Measurements from ENCODE around the gene FBXL13.
A peak's percentile ranks its signal among the peaks of the same experiment; 100 is the strongest.
"Not testable (repeated sequence)": the region's sequence is repeated elsewhere in the genome, so short reads cannot be mapped to it uniquely, and the experiment has no call there.

FBXL13 gene

GRCh38 chr7:103009466-103010185 is 65.0 kb downstream of the FBXL13 start:
- Histone ChIP-seq H3K27me3 (replicated peaks) (no peaks in the 10 kb centered on the region), H3K27ac (no peak overlapping the region), H3K4me3 (ENCODE audit: low read depth, low read length) (no peak overlapping the region), H3K36me3 (replicated peaks) (no peaks in the 10 kb centered on the region)
- no peak for TF ChIP-seq CTCF (IDR thresholded peaks at IDR 0.05; ENCODE audit: low read depth, low read length, missing control alignments)
- no peak for DNase-seq
- in situ Hi-C loops (cut with HindIII; ENCODE audit: low pct_ligation_motif_present, low sequenced_read_pairs): no loop called here

GRCh38 chr7:103003004-103003403 is 71.6 kb downstream of the FBXL13 start:
- in situ Hi-C loops (cut with HindIII; ENCODE audit: low pct_ligation_motif_present, low sequenced_read_pairs): no loop called here
- TF ChIP-seq CTCF (IDR thresholded peaks at IDR 0.05; ENCODE audit: low read depth, low read length, missing control alignments): no peak
- Histone ChIP-seq H3K27me3 (replicated peaks) (no peaks in the 10 kb centered on the region), H3K27ac (no peak overlapping the region), H3K36me3 (replicated peaks) (no peaks in the 10 kb centered on the region), H3K4me3 (ENCODE audit: low read depth, low read length) (no peak overlapping the region)
- no peak for DNase-seq

GRCh38 chr7:103001210-103001609 is 73.4 kb downstream of the FBXL13 start:
- in situ Hi-C loops (cut with HindIII; ENCODE audit: low pct_ligation_motif_present, low sequenced_read_pairs): no loop called here
- no peak for TF ChIP-seq CTCF (IDR thresholded peaks at IDR 0.05; ENCODE audit: low read depth, low read length, missing control alignments)
- Histone ChIP-seq H3K27me3 (replicated peaks) (no peaks in the 10 kb centered on the region), H3K27ac (no peak overlapping the region), H3K4me3 (ENCODE audit: low read depth, low read length) (no peak overlapping the region), H3K36me3 (replicated peaks) (no peaks in the 10 kb centered on the region)
- no peak for DNase-seq

GRCh38 chr7:102996957-102997356 is 77.6 kb downstream of the FBXL13 start:
- TF ChIP-seq CTCF (IDR thresholded peaks at IDR 0.05; ENCODE audit: low read depth, low read length, missing control alignments): no peak
- no peak overlapping the region for H3K4me3 ChIP-seq (ENCODE audit: low read depth, low read length)
- H3K27ac ChIP-seq: no peak overlapping the region
- in situ Hi-C loops (cut with HindIII; ENCODE audit: low pct_ligation_motif_present, low sequenced_read_pairs): no loop called here
- DNase-seq: no peak
- no peaks in the 10 kb centered on the region for H3K27me3 ChIP-seq (replicated peaks)
- H3K36me3 ChIP-seq (replicated peaks): no peaks in the 10 kb centered on the region

- H3K36me3 ChIP-seq (replicated peaks); H3K27me3 ChIP-seq (replicated peaks); H3K4me3 ChIP-seq (ENCODE audit: low read depth, low read length); DNase-seq; in situ Hi-C loops (cut with HindIII; ENCODE audit: low pct_ligation_motif_present, low sequenced_read_pairs); H3K27ac ChIP-seq: not testable (repeated sequence)
These were observed 79.0 kb downstream of the FBXL13 start for GRCh38 chr7:102995609-102996008.

- TF ChIP-seq CTCF (IDR thresholded peaks at IDR 0.05; ENCODE audit: low read depth, low read length, missing control alignments): no peak
- H3K36me3 ChIP-seq (replicated peaks): no peaks in the 10 kb centered on the region
- no peaks in the 10 kb centered on the region for H3K27me3 ChIP-seq (replicated peaks)
- no peak for DNase-seq
- H3K27ac ChIP-seq: peak overlapping the region; percentile 95
- H3K4me3 ChIP-seq (ENCODE audit: low read depth, low read length): no peak overlapping the region
- in situ Hi-C loops (cut with HindIII; ENCODE audit: low pct_ligation_motif_present, low sequenced_read_pairs): no loop called here
These were observed 80.0 kb downstream of the FBXL13 start for GRCh38 chr7:102994567-102994966.

Measured in brain microvascular endothelial cell (primary cell).